Kidney (tissue), 14 donors: Measurements from ENCODE around the gene CDK2AP2. TPM values are rescaled to one million over a fixed set of nuclear protein-coding genes. Genes with fewer than 3 reads are reported as not detected.
A peak's percentile ranks its signal among the peaks of the same experiment; 100 is the strongest.

ENCODE experiments used
- DNase-seq, 5 donors: peaks; one replicate each; pipeline ENCODE4 v3.0.0-alpha.2; 2013 to 2020
- FAIRE-seq: peaks from 2 replicates; lab custom pipeline; 2012; peaks lifted over from hg19 to GRCh38; lab: Jason Lieb, UNC
- H3K27ac ChIP-seq, 2 donors: one replicate each; pipeline ENCODE4 v1.7.0; 2013; ENCODE audit warnings: low read depth in 2 of 2, low read length in 2 of 2, inconsistent platforms in 1 of 2
- H3K27me3 ChIP-seq: one replicate; pipeline ENCODE4 v1.7.1; 2013; ENCODE audit warnings: low read length, inconsistent platforms; ENCODE audit not compliant: control insufficient read depth, insufficient read depth
- H3K36me3 ChIP-seq, 3 donors: one replicate each; pipeline versions ENCODE4 v1.7.0 to v1.7.1; 2013; ENCODE audit warnings: low read length in 3 of 3, control low read depth in 1 of 3, inconsistent platforms in 1 of 3; ENCODE audit not compliant: insufficient read depth in 3 of 3, control insufficient read depth in 2 of 3
- H3K4me1 ChIP-seq, 3 donors: one replicate each; pipeline versions ENCODE4 v1.7.0 to v1.7.1; 2013; ENCODE audit warnings: low read length in 3 of 3, inconsistent platforms in 1 of 3, low read depth in 1 of 3; ENCODE audit not compliant: control insufficient read depth in 2 of 3, insufficient read depth in 2 of 3
- H3K4me3 ChIP-seq, 3 donors: one replicate each; pipeline versions ENCODE4 v1.7.0 to v1.8.1; 2013; ENCODE audit warnings: low read length in 3 of 3, control low read depth in 1 of 3, inconsistent platforms in 1 of 3
- H3K9ac ChIP-seq, 3 donors: one replicate each; pipeline versions ENCODE4 v1.7.0 to v1.7.1; 2013; ENCODE audit warnings: low read length in 3 of 3, control low read depth in 1 of 3, inconsistent platforms in 1 of 3
- H3K9me3 ChIP-seq, 3 donors: one replicate each; pipeline versions ENCODE4 v1.7.0 to v1.7.1; 2013; ENCODE audit warnings: low read length in 3 of 3, control low read depth in 1 of 3, inconsistent platforms in 1 of 3; ENCODE audit not compliant: control insufficient read depth in 2 of 3, insufficient read depth in 1 of 3
- CTCF ChIP-seq: IDR thresholded peaks from 3 replicates; pipeline ENCODE4 v1.5.1; 2012; ENCODE audit warnings: mild to moderate bottlenecking, moderate library complexity, borderline replicate concordance; ENCODE audit not compliant: insufficient read depth; ENCODE audit errors: extremely low read depth
- intact Hi-C: fragments of 100-400 bp; cut with DNase I; formaldehyde crosslinking; loops from one replicate; pipeline ENCODE4 v1.11.1; 2022
- polyA plus RNA-seq: library from polyadenylated mRNA; stranded (reverse); fragments of 350-450 nt; fragmentation: Illumina TruSeq; extraction: RNeasy Lipid Tissue Mini Kit (QIAGEN cat#74804); gene quantifications from one replicate; pipeline ENCODE4 v1.2.3, GENCODE V29; 2014; ENCODE audit warnings: low read depth, low replicate concordance; ENCODE audit not compliant: insufficient read depth
- total RNA-seq: library from RNA; stranded (reverse); fragmentation: NEBNext Ultra II Directional; extraction: Animal tissue kit (Norgen Biotek cat#: 25700); gene quantifications from one replicate; pipeline ENCODE4 v1.2.1, GENCODE V29; 2021
- donor health status: control.
- donor health status: control.
- donor health status: control.
- donor health status: control.
- donor health status: control.
- donor health status: DM: yes; HTN: yes; CAD: no.
- donor health status: Normal renal cell carcinoma (clear cell type).

The CDK2AP2 gene
- total and polyA plus RNA-seq, 2 donors from 2014 or later, result 98.4 to 188 TPM

GRCh38 chr11:67493548-67494370 lies 14.2 kb downstream of the CDK2AP2 start:
- no peak for FAIRE-seq
- Histone ChIP-seq H3K4me3 (no peak overlapping the region), H3K36me3 (peaks cover 0 to 13% (median 5%) of the 10 kb centered on the region in 3 donors), H3K9me3 (no peaks in the 10 kb centered on the region), H3K27me3 (no peaks in the 10 kb centered on the region), H3K4me1 (no peaks in the 10 kb centered on the region), H3K9ac (no peak overlapping the region), H3K27ac (no peak overlapping the region)
- peak in 1 of 5 donors; percentile 75 for DNase-seq
- intact Hi-C loops, result no loop called here
- no peak for TF ChIP-seq CTCF

GRCh38 chr11:67492801-67493547 lies 15.0 kb downstream of the CDK2AP2 start:
- TF ChIP-seq CTCF, result no peak
- H3K4me3 ChIP-seq, result no peak overlapping the region
- no peaks in the 10 kb centered on the region for H3K9me3 ChIP-seq
- intact Hi-C loops, result no loop called here
- H3K27ac ChIP-seq, result no peak overlapping the region
- H3K9ac ChIP-seq, result no peak overlapping the region
- peaks cover 0 to 15% (median 3%) of the 10 kb centered on the region in 3 donors for H3K36me3 ChIP-seq
- FAIRE-seq, result no peak
- no peaks in the 10 kb centered on the region for H3K4me1 ChIP-seq
- DNase-seq, result peak in 1 of 5 donors; percentile 68
- no peaks in the 10 kb centered on the region for H3K27me3 ChIP-seq

GRCh38 chr11:67492069-67492727 lies 15.8 kb downstream of the CDK2AP2 start:
- FAIRE-seq (no peak), DNase-seq (peak in 1 of 5 donors; percentile 71)
- TF ChIP-seq CTCF, result no peak

More at GRCh38 chr11:67492069-67492727, 15.8 kb downstream of the CDK2AP2 start:
- H3K9ac ChIP-seq, result no peak overlapping the region
- H3K4me3 ChIP-seq, result no peak overlapping the region
- no peak overlapping the region for H3K27ac ChIP-seq
- intact Hi-C loops, result no loop called here
- no peaks in the 10 kb centered on the region for H3K9me3 ChIP-seq
- H3K27me3 ChIP-seq, result no peaks in the 10 kb centered on the region
- H3K4me1 ChIP-seq, result no peaks in the 10 kb centered on the region
- peaks cover 0 to 17% (median 2%) of the 10 kb centered on the region in 3 donors for H3K36me3 ChIP-seq
